ENCODE data around the gene INSL3.

DNA sequence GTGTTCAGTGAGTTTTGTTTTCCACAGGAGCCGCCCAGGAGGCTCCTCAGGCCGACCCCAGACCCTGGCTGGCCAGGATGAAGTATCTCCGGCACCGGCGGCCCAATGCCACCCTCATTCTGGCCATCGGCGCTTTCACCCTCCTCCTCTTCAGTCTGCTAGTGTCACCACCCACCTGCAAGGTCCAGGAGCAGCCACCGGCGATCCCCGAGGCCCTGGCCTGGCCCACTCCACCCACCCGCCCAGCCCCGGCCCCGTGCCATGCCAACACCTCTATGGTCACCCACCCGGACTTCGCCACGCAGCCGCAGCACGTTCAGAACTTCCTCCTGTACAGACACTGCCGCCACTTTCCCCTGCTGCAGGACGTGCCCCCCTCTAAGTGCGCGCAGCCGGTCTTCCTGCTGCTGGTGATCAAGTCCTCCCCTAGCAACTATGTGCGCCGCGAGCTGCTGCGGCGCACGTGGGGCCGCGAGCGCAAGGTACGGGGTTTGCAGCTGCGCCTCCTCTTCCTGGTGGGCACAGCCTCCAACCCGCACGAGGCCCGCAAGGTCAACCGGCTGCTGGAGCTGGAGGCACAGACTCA is 13.5 kb downstream of the INSL3 start:
- TF ChIP-seq CTCF (IDR thresholded peaks at IDR 0.05; ENCODE audit: low read depth, low read length, poor library complexity, severe bottlenecking) = no peak
- no peak for TF ChIP-seq EZH2phosphoT487 (IDR thresholded peaks at IDR 0.05; ENCODE audit: borderline replicate concordance, low read length)
